HL-60 (cell line): ENCODE measurements around the gene SCP2D1.

ENCODE experiments used
- POLR2AphosphoS5 ChIP-seq: IDR thresholded peaks from 2 replicates; pipeline ENCODE4 v1.6.1; 2012; ENCODE audit warnings: low read depth
- TF ChIP-seq, protein P1 (sequence below): IDR thresholded peaks from one replicate; pipeline ENCODE4 v1.5.1; 2011; ENCODE audit warnings: low read length, control low read depth, inconsistent platforms; ENCODE audit not compliant: insufficient read depth

DNA sequence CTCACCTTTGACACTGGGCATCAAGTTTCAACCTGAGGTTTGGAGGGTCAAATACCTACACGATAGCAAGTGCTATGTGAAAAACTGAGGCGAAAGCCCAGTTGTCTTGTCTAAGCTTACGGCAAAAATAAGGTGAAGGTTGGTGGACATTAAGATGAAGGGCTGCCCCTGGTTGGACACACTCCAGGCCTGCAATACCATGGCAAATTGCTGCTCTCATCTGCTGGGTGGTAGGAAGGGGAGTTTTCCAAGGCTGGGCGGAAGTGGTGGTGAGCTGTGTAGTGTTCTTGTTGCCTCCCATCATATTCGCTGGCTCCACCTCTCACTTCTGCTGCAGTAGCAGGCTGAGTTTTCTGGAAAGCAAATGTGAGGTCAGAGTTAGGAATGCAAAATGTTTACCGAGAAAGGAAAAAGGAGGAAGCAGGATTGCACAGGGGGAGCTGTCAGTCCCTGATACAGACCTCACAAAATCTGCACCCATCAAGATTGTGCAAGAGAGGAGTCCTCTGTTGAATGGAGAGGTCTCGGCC is 33.7 kb downstream of the SCP2D1 start:
- TF ChIP-seq, protein P1, sequence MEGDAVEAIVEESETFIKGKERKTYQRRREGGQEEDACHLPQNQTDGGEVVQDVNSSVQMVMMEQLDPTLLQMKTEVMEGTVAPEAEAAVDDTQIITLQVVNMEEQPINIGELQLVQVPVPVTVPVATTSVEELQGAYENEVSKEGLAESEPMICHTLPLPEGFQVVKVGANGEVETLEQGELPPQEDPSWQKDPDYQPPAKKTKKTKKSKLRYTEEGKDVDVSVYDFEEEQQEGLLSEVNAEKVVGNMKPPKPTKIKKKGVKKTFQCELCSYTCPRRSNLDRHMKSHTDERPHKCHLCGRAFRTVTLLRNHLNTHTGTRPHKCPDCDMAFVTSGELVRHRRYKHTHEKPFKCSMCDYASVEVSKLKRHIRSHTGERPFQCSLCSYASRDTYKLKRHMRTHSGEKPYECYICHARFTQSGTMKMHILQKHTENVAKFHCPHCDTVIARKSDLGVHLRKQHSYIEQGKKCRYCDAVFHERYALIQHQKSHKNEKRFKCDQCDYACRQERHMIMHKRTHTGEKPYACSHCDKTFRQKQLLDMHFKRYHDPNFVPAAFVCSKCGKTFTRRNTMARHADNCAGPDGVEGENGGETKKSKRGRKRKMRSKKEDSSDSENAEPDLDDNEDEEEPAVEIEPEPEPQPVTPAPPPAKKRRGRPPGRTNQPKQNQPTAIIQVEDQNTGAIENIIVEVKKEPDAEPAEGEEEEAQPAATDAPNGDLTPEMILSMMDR, result no peak
- no peak for TF ChIP-seq POLR2AphosphoS5
